Activated CD8-positive, alpha-beta memory T cell treated with anti-CD3 and anti-CD28 coated beads for 36 hours (primary cell): ENCODE results near the gene TBC1D2B. TPM values are rescaled to one million over a fixed set of nuclear protein-coding genes. Genes with fewer than 3 reads are reported as not detected.

ENCODE experiments used
- CTCF ChIA-PET: fragments of 350-600 bp; sonication (Branson Sonifier 250); formaldehyde crosslinking; loops from one replicate; lab custom pipeline; 2021; ENCODE audit warnings: antibody characterized with exemption; lab: Charles Lee
- POLR2A ChIA-PET: fragments of 350-600 bp; sonication (Branson Sonifier 250); formaldehyde crosslinking; loops from one replicate; lab custom pipeline; 2021; ENCODE audit warnings: antibody characterized with exemption; lab: Charles Lee
- total RNA-seq, 2 experiments: library from RNA; stranded (reverse); gene quantifications; one replicate each; pipeline ENCODE4 v1.2.3, GENCODE V29; 2021

The TBC1D2B gene
- total RNA-seq, 2 experiments from 2014 or later = 43.0 to 45.3 TPM

DNA sequence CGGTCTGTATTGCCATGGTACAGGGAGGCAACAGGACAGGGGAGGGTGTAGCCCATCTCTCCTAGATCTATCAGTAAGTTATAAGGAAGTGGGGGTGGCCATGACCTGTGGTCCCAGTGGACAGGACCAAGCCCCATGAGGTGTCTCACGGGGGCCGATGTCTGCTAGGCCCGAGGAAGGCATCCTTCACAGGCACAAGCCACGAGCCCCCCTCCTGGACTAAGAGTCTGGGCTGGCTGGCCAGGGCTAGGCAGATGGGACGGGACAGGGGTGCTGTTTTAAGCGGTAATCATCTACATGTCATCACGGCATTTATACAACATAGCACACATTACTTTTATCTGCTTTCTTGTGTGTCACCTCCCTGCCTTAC is 2.6 kb upstream of the TBC1D2B start:
- ChIA-PET POLR2A (no interaction called here), CTCF (interaction anchor here (0.9 to 1.6 kb wide), 4 partner anchors 28 to 121 kb away, joined by 3 read pairs; no protein-coding TSS in a partner anchor)

DNA sequence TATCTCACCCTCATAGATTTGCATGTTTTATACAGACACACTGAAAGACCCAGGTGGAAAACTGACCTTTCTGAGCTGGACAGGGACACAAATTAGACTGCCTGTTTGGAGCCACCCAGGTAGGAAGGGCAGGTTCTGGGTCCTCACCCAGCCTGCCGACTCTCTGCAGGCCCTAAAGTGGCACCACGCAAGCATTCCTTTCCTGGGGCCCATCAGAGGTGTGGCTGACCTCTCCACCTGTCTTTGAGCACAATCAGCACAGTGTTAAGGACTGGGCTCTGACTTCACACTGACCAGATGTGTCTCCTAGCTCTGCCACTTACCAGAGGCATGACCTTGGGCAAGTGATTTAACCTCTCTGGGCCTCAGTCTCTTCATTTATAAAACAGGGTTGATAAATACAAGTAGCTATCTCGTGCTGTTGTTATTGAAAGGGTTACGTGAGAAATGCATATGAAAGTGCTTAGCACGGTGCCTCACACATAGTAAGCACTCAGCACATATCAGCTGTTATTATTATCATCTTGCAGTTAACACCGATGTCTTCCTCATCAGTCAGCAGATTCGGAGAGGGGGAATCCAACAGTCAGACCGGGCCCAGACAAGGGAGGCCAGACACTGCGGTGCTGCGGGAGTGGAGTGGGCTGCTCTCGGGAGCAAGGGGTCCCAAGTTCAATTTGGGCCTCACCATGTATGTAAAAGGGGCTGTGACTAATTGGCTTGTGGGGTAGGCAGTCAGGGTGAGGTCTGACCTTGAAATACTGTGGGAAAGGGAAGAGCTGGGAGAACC is 2.0 kb upstream of the TBC1D2B start:
- ChIA-PET POLR2A (no interaction called here), CTCF (interaction anchor here (0.9 to 1.6 kb wide), 4 partner anchors 28 to 120 kb away, joined by 3 read pairs; no protein-coding TSS in a partner anchor)

DNA sequence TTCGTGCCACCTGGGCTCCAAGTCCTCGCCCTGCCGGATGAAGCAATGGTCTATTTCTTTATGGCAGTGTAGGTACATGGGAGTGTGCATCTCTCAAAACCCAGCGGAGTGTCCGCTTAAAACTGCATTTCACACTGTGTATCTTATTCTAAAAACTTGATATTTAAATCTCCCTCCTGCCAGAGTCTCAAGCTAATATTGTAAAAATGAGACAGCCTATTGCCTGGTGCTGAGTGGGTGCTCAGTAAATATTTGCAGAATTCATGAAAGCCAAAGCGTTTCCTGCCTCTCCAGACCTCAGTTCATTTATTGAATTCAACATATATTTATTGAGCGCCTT is 330 bp upstream of the TBC1D2B start:
- ChIA-PET POLR2A (interaction anchor here (1.0 kb wide), 2 partner anchors 10 to 31 kb away, joined by 3 read pairs; no protein-coding TSS in a partner anchor), CTCF (interaction anchor here (0.8 to 2.2 kb wide), 5 partner anchors 9 to 119 kb away, joined by 3 to 5 read pairs (median 4); no protein-coding TSS in a partner anchor)

DNA sequence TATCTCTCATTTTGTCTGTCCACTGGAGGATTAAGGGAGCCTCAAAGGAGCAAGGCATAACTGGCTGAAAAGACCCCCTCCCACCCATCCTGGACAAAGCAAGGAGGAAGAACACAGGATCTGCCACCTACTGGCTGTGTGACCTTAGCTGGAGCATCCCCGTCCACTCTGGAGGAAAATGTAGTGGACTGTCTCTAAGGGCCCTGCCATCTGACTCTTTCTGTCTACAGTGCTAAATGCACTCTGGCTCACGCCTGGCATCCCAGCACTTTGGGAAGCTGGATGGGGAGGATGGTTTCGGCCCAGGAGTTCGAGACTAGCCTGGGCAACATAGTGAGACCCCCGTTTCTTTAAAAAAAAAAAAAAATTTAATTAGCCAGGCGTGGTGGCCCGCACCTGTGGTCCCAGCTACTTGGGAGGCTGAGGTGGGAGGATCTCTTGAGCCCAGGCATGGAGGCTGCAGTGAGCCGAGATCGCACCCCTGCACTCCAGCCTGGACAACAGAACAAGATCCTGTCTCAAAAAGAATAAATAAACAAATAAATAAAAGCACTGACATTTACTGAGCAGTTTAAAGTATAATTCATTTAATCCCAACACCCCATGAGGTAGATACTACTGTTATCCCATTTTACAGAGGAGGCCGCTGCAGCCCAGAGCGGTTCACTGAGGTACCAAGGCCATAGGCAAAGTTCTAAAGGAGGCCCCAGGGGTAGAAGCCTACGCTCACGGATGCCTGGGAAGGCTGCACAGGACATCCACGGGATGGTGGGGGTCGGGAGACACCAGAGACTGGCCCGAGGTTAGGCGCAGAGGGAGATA is 1.1 kb downstream of the TBC1D2B start:
- ChIA-PET CTCF (interaction anchor here (0.6 to 2.2 kb wide), 8 partner anchors 26 to 58 kb away, joined by 3 to 7 read pairs (median 4); no protein-coding TSS in a partner anchor), POLR2A (interaction anchor here (0.7 to 1.0 kb wide), 2 partner anchors 9 to 26 kb away, joined by 3 to 7 read pairs; no protein-coding TSS in a partner anchor)

DNA sequence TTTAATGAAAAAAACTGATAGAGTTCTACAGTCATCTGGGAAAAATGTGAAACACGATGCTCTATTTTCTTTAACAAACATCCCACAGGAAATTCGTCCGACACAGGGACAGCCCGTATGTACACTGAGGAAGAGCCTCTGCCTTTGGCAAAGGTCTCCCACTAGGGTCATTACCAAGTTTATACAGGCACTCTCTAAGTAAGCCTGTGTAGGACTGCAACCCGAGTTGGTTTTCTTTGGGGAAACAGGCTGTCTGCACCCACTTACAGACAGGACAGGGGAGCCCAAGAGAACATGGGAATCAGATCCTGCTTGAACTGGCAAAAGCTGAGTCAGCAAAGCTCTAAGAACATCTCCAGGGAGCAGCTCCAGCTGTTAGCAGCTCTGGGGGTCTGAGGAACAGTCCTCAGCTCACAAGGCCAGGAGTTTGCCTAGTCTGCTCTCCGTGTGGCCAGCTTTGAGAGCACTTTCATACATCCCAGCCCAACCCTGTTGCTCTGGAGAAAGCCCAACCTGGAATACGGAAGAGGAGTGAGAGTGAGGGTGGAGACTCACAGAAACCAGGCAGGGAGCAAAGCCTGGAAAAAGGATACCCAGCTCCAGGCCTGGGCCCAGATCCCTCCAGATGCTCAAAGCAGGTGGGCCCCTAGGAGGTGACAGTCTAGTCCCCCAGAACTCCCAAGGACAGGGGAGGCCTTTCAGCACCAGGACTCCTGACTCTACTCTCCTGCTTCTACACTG is 1.9 kb downstream of the TBC1D2B start:
- ChIA-PET CTCF (interaction anchor here (0.6 to 1.4 kb wide), 6 partner anchors 25 to 1151 kb away, joined by 3 to 7 read pairs (median 4); no protein-coding TSS in a partner anchor), POLR2A (interaction anchor here (0.7 to 1.2 kb wide), 2 partner anchors 15 to 26 kb away, joined by 3 read pairs; no protein-coding TSS in a partner anchor)

DNA sequence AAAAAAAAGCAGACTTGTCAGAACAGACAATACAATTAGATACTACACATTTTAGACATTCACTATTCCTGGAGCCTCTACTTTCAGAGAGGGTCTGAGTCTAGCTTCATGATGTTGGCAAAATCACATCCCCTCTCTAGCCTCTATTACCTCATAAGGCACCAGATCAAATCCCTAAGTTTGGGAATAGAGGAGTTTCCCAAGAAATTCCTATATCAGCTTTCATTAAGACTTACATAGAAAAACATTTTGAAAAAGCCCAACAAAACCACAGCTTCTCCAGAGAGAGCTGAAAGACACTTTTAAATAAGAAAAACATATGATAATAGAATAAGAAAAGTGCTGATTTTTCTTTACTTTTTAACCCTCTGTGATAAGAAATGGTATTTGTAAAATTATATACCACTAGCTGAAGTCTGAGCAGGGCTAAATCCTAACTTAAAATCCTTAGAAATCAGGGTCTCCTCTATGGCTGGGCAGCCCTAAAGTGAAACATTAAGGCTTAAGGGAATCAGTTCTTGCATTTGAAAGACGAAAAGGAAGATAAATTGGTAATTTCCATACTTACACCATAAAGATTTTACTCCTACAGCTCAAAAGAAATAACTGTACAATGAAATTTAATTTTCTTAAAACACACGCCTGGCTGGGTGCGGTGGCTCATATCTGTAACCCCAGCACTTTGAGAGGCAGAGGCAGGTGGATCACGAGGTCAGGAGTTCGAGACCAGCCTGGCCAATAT is 4.3 kb downstream of the TBC1D2B start:
- POLR2A ChIA-PET = interaction anchor here (0.7 kb wide), 1 partner anchor 734 kb away, joined by 3 read pairs; no protein-coding TSS in a partner anchor
- CTCF ChIA-PET = interaction anchor here (1.0 to 6.5 kb wide), 5 partner anchors 19 to 114 kb away, joined by 3 to 58 read pairs (median 5); no protein-coding TSS in a partner anchor

DNA sequence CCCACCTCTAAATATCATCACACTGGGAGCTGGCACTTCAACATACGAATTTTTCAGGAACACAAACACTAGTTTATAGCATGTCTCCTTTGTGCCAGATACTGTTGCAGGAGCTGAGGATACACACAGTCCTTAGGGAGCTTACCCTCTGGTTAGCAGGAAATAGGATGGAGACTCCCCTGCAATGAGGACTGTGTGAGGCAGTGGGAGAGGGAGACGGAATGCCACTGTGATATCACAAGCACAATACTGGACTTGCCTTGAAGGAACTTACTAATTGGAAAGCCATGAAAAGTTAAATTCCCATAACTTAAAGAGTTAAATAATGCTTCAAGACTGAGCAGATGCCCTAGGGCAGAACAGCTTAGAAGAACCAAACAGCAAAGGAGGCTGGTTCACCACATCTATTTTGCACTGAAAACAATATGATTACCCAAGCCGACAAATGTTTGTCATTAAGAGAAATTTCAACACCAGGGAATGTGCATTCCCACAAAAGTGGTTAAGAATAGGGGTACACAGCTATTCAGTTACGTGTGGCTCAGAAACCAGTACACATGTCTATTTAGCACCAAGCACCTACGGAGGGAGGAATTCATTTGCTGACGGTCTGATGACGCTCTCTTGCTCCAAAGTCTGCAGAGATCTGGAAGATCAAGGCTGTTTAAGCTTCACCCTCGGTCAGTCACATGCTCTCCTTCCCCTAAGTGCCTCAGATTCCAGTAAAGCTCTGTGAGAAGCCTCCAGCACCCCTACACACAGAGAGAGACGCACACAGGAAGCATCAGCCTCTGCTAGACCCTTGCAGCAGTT is 5.2 kb downstream of the TBC1D2B start:
- POLR2A ChIA-PET = interaction anchor here (1.3 kb wide), 1 partner anchor 31 kb away, joined by 3 read pairs; no protein-coding TSS in a partner anchor
- CTCF ChIA-PET = interaction anchor here (1.0 to 6.5 kb wide), 4 partner anchors 23 to 113 kb away, joined by 3 to 58 read pairs (median 6); no protein-coding TSS in a partner anchor

DNA sequence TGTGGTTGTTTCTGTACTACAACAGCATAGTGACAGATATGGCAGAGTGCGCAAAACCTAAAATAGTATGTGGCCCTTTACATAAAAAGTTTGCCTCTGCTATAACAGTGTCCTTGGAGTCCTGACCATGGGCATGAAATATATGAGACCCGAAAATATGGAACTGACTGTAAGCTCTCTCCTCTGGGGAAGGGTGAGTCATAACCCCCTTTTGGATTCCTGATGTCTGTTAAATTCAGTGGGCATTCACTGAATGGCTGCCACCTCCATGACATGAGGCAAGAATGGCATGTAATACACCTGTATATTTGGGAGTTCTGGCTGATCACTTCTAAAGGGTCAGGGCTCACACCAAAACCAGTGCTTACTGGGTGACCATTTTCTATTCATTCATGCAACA is 6.1 kb downstream of the TBC1D2B start:
- ChIA-PET POLR2A (interaction anchor here (1.3 kb wide), 1 partner anchor 32 kb away, joined by 3 read pairs; no protein-coding TSS in a partner anchor), CTCF (interaction anchor here (1.0 to 6.5 kb wide), 3 partner anchors 22 to 37 kb away, joined by 3 to 58 read pairs (median 4); no protein-coding TSS in a partner anchor)

DNA sequence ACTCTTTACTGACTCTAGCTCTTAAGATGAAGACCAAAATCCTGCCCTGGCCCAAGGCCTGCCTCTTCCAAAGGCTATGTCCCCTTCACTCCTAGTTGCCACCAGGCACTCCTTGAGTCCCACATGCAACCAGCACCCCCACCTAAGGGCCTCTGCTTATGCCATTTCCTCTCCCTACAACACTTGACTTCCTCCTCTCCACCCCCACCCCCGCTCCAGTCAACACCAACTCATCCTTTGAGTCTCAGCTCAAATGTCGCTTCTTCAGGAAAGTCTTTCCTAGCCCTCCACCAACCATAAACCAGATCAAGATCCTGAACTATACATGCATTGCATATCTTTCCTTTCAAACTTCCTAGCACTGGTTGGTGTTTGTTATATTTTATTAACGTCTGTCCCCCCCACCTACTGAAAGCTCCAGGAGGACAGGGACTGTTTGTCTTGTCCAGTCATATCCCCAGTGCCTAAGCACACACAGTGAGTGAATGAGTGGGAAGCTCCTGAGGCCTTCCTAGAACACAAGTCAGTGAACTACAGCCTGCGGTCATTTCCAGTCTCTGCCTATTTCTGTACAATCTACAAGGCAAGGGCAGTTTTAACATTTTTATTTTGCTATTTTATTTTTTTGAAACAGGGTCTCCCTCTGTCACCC is 7.3 kb downstream of the TBC1D2B start:
- CTCF ChIA-PET = interaction anchor here (0.7 to 6.5 kb wide), 8 partner anchors 14 to 111 kb away, joined by 3 to 58 read pairs (median 4); no protein-coding TSS in a partner anchor
- POLR2A ChIA-PET = interaction anchor here (0.7 to 3.8 kb wide), 7 partner anchors 10 to 325 kb away, joined by 3 to 17 read pairs (median 5); no protein-coding TSS in a partner anchor

DNA sequence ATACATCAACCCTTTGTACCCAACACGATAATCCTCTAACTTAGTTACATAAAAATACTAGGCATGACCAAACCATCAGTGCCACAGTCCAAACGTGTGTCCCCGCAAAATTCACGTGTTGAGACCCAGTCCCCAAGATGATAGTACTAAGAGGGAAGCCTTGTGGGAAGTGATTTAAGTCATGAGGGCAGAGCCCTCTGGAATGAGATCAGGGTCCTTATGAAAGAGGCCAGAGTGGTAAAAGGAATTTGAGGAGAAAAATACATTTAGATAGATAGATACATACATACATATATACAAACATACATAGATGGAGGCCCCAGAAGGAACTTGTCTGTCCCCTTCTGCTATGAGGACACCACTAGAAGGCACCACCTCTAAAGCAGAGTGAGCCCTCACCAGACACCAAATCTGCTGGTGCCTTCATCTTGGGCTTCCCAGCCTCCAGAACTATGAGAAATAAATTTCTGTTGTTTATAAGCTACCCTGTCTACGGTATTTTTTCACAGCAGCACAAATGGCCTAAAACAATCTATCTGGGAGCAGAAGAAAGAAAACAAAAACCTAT is 8.0 kb downstream of the TBC1D2B start:
- CTCF ChIA-PET = interaction anchor here (0.7 to 6.5 kb wide), 10 partner anchors 9 to 111 kb away, joined by 3 to 58 read pairs (median 4); no protein-coding TSS in a partner anchor

DNA sequence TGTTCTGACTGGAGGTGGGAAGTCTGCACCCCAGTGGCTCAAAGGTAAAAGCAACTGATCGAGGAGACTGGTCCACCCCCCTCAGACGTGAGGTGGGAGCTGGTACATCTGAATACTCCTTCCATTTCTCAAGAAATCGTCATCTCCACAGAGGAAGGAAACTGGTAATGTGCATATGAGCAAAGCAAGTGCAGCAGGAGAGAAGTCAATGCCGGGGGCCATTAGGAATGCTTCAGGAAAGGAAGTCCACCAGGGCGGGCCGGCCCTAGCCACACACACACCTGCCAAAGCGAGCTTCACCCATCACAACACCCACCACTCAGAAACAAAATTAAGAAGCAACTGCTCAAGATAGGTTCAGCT is 8.5 kb downstream of the TBC1D2B start:
- ChIA-PET POLR2A (interaction anchor here (0.5 to 3.8 kb wide), 5 partner anchors 15 to 115 kb away, joined by 3 to 17 read pairs (median 4); no protein-coding TSS in a partner anchor), CTCF (interaction anchor here (0.8 to 6.5 kb wide), 8 partner anchors 9 to 55 kb away, joined by 3 to 58 read pairs (median 4); no protein-coding TSS in a partner anchor)

More for the DNA sequence above, 8.0 kb downstream of the TBC1D2B start:
- POLR2A ChIA-PET = interaction anchor here (0.5 to 3.8 kb wide), 7 partner anchors 13 to 325 kb away, joined by 3 to 17 read pairs (median 4); no protein-coding TSS in a partner anchor

DNA sequence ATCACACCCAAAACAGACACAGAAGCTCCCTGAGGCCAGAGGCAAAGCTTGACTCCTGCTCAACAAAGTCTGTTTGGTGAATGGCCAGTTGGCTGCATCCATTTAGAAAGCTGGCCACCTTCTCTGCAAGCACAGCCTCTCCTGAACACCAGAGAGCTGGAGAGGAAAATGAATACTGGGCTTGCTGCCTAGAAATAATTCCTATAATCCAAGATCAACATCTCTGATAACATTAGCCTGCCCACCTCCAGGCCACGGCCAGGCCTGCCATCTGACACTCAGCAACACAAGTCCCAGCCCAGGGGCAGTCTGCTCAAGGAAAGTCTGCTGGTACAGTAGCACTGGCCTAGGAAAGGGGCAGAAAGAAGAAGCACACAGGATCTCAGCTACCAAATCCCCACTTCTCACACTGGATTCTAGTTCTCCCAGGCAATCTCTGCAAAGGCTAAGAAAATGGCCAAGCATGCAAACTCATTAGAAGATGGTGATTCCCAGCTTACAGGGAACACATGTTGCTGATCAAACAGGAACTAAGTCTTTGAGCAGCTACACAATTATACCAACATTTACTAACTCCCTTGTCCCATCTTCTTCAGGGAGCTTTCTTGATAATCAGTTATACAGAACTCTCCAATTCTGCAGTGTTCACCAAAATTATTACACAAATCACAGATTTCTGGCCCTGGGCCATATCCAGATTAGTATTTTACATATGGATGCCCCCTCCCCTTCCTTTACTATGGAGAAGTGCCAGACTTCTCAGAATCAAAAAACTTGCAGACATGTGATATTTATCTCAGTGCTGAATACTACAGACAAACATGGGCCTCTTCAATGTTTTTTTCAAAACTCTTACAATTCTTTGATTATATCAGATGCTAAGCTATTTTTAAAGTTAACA is 9.9 kb downstream of the TBC1D2B start:
- ChIA-PET CTCF (interaction anchor here (0.7 to 6.5 kb wide), 6 partner anchors 14 to 125 kb away, joined by 3 to 58 read pairs (median 4); no protein-coding TSS in a partner anchor), POLR2A (interaction anchor here (0.6 to 3.8 kb wide), 8 partner anchors 8 to 209 kb away, joined by 3 to 17 read pairs (median 4); partner anchors contain the start of gene TBC1D2B)

DNA sequence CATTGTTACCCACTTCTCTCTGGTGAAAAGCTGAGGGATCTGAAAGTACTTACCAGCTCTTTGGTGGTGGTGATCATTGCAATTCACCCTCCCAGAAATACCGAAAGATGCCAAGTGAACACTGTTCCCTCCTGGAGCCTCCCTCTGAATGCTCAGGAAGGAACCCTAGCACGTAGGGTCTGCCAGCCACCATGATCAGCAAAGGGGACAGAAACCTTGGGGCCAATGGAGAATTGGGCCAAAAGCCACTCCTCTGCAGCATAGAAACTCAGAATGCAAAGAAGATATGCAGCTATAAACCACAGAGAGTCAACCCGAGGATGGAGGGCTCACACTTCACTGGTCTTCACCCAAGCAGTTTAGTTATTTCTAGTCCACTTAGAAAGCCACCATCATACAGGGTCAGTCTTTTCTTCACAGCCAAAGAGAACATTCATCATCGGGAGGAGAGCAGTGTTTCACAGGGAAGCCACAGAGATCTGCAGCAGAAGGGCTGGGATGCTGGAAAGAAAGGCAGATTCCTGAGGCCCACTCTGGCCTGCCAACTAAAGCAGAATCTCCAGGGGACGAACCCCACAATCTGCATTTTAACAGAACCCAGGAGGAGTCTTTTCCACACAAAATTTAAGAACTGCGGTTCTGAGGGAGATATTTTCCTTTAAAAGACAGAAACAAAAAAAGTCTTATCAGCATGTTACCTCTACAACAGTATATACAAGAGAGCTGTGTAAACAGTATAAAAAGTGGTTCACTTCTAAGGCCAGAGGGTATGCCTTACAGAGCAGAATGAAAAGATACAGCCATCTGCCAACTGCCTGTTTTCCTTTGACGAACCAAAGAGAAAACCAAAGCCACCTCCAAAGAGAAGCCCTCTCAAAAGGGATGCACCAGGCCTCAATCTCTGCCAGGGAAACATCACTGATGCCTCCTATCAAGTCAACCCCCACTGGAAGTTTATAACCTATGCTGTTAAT is 11.3 kb downstream of the TBC1D2B start:
- CTCF ChIA-PET = interaction anchor here (1.2 kb wide), 1 partner anchor 31 kb away, joined by 5 read pairs; no protein-coding TSS in a partner anchor
- POLR2A ChIA-PET = interaction anchor here (0.8 kb wide), 1 partner anchor 16 kb away, joined by 3 read pairs; no protein-coding TSS in a partner anchor
